ENCODE results near the gene FCER2. TPM values are rescaled to one million over a fixed set of nuclear protein-coding genes. Genes with fewer than 3 reads are reported as not detected.

The FCER2 gene
- polyA plus RNA-seq, 3 donors, result 1.1 to 4.1 (median 2.1) TPM

- Histone ChIP-seq H3K79me2 (ENCODE audit: insufficient read depth, low read length) (no peaks in the 10 kb centered on the region), H3K27ac (ENCODE audit: low read depth in 1 of 2, low read length in 2 of 2) (peak overlapping the region; percentile 72 to 79), H4K20me1 (ENCODE audit: insufficient read depth, low read length) (no peaks in the 10 kb centered on the region), H3K36me3 (replicated peaks in 1 of 2; ENCODE audit: control insufficient read depth in 1 of 2, insufficient read depth in 2 of 2, low read length in 2 of 2) (no peaks in the 10 kb centered on the region), H3K9ac (ENCODE audit: insufficient read depth, low read length, poor library complexity, severe bottlenecking) (peak overlapping the region; percentile 59), H2AFZ (ENCODE audit: insufficient read depth, low read depth, low read length, poor library complexity, severe bottlenecking) (peak overlapping the region; percentile 73), H3K4me3 (replicated peaks in 1 of 3; ENCODE audit: low read depth in 2 of 3, low read length in 3 of 3) (peak overlapping the region; percentile 31 to 71 (median 48)), H3K27me3 (ENCODE audit: control insufficient read depth in 2 of 2, insufficient read depth in 2 of 2, low read length in 2 of 2) (no peaks in the 10 kb centered on the region), H3K4me1 (ENCODE audit: control insufficient read depth in 1 of 2, insufficient read depth in 2 of 2, low read length in 2 of 2) (peaks cover 33 to 35% of the 10 kb centered on the region in 2 donors), H3K9me3 (replicated peaks in 1 of 2; ENCODE audit: control insufficient read depth in 1 of 2, insufficient read depth in 1 of 2, low read length in 2 of 2) (no peaks in the 10 kb centered on the region), H3K4me2 (replicated peaks; ENCODE audit: extremely low read depth, low read length, poor library complexity, severe bottlenecking) (peak overlapping the region; percentile 72)
- 51% methylated on average over 16 of the region's 19 CpGs for WGBS (ENCODE audit: insufficient coverage)
- Mint-ChIP-seq H3K27me3 (ENCODE audit: low read depth in 3 of 3) (peaks cover 0 to 17% (median 2%) of the 10 kb centered on the region in 3 donors), H3K9me3 (peaks cover 0 to 3% (median 0%) of the 10 kb centered on the region in 7 donors), H3K27ac (peak overlapping the region; percentile 84 to 91 (median 88)), H3K36me3 (peaks cover 0 to 2% of the 10 kb centered on the region in 2 donors), H3K4me3 (peak overlapping the region; percentile 71 to 88), H3K4me1 (peaks cover 44% of the 10 kb centered on the region)
- intact Hi-C loops (cut with micrococcal nuclease), result loop anchor here (5.0 kb wide), 1 partner anchor 43 kb away; no protein-coding TSS in a partner anchor
- DNase-seq, result peak in 1 of 3 donors; percentile 16
- TF ChIP-seq, protein P1, sequence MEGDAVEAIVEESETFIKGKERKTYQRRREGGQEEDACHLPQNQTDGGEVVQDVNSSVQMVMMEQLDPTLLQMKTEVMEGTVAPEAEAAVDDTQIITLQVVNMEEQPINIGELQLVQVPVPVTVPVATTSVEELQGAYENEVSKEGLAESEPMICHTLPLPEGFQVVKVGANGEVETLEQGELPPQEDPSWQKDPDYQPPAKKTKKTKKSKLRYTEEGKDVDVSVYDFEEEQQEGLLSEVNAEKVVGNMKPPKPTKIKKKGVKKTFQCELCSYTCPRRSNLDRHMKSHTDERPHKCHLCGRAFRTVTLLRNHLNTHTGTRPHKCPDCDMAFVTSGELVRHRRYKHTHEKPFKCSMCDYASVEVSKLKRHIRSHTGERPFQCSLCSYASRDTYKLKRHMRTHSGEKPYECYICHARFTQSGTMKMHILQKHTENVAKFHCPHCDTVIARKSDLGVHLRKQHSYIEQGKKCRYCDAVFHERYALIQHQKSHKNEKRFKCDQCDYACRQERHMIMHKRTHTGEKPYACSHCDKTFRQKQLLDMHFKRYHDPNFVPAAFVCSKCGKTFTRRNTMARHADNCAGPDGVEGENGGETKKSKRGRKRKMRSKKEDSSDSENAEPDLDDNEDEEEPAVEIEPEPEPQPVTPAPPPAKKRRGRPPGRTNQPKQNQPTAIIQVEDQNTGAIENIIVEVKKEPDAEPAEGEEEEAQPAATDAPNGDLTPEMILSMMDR (IDR thresholded peaks at IDR 0.05), result no peak
These were observed 38.1 kb upstream of the FCER2 start for GRCh38 chr19:7739801-7740681.

DNA sequence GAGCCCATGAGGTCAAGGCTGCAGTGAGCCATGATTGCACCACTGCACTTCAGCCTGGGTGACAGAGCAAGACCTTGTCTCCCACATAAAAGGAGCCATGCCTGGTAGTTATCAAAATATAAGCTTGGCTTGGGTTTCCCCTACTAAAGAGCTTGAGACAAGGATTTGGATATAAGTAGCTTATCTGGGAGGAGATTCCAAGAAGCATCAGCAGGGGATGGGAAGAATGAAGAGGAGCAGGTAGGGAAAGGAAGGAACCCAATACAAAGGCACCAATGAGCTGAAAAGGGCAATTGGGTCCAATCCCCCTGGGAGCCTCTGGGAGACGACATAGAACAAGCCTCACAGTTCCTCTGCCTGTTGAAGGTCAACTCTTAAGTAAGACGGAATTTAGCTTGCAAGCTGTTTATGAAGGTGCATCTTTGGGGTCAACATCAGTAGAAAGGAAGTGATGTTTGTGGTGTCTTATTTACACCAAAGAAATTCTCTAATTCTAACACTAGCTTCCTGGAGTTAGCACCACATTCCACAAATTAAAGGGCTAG, 37.4 kb upstream of the FCER2 start:
- peaks cover 0 to 2% of the 10 kb centered on the region in 2 donors for H3K36me3 Mint-ChIP-seq
- H3K4me1 Mint-ChIP-seq, result peaks cover 45% of the 10 kb centered on the region
- Histone ChIP-seq H3K4me1 (ENCODE audit: control insufficient read depth in 1 of 2, insufficient read depth in 2 of 2, low read length in 2 of 2) (peaks cover 40 to 42% of the 10 kb centered on the region in 2 donors), H3K4me3 (replicated peaks in 1 of 3; ENCODE audit: low read depth in 2 of 3, low read length in 3 of 3) (no peak overlapping the region), H3K36me3 (replicated peaks in 1 of 2; ENCODE audit: control insufficient read depth in 1 of 2, insufficient read depth in 2 of 2, low read length in 2 of 2) (no peaks in the 10 kb centered on the region), H4K20me1 (ENCODE audit: insufficient read depth, low read length) (no peaks in the 10 kb centered on the region), H3K79me2 (ENCODE audit: insufficient read depth, low read length) (no peaks in the 10 kb centered on the region), H3K9ac (ENCODE audit: insufficient read depth, low read length, poor library complexity, severe bottlenecking) (no peak overlapping the region), H3K4me2 (replicated peaks; ENCODE audit: extremely low read depth, low read length, poor library complexity, severe bottlenecking) (no peak overlapping the region), H3K9me3 (replicated peaks in 1 of 2; ENCODE audit: control insufficient read depth in 1 of 2, insufficient read depth in 1 of 2, low read length in 2 of 2) (no peaks in the 10 kb centered on the region), H2AFZ (ENCODE audit: insufficient read depth, low read depth, low read length, poor library complexity, severe bottlenecking) (no peak overlapping the region), H3K27ac (ENCODE audit: low read depth in 1 of 2, low read length in 2 of 2) (no peak overlapping the region), H3K27me3 (ENCODE audit: control insufficient read depth in 2 of 2, insufficient read depth in 2 of 2, low read length in 2 of 2) (no peaks in the 10 kb centered on the region)
- DNase-seq, result no peak
- H3K27me3 Mint-ChIP-seq (ENCODE audit: low read depth in 3 of 3), result peaks cover 0 to 16% (median 1%) of the 10 kb centered on the region in 3 donors
- TF ChIP-seq, protein P1 (IDR thresholded peaks at IDR 0.05), result no peak
- no CpG with 5 or more reads among the region's 2 CpGs for WGBS (ENCODE audit: insufficient coverage)
- intact Hi-C loops (cut with micrococcal nuclease), result loop anchor here in 1 of 2 donors (5.0 kb wide), 1 partner anchor 42 kb away; no protein-coding TSS in a partner anchor
- H3K4me3 Mint-ChIP-seq, result peak overlapping the region in 1 of 2 donors; percentile 26
- peak overlapping the region in 1 of 7 donors; percentile 52 for H3K27ac Mint-ChIP-seq
- peaks cover 0 to 3% (median 0%) of the 10 kb centered on the region in 7 donors for H3K9me3 Mint-ChIP-seq
